Peyer's patch (tissue), 4 donors: ENCODE measurements around the gene PSD2.

Experiments used
- POLR2A ChIP-seq, 2 donors: fragments of 450-650 bp; IDR thresholded peaks; one replicate each; pipeline ENCODE4 v1.5.1; 2017; ENCODE audit warnings: antibody characterized with exemption in 2 of 2, mild to moderate bottlenecking in 2 of 2, moderate library complexity in 2 of 2
- TF ChIP-seq, protein P1 (sequence below), 6 experiments: fragments of 450-650 bp in 4 of 6; fragments of 200-600 bp in 2 of 6; sonication (generic) in 1 of 6; IDR thresholded peaks; one replicate each; pipeline ENCODE4 v1.5.1; 2017 to 2019; ENCODE audit warnings: antibody characterized with exemption in 6 of 6, mild to moderate bottlenecking in 3 of 6, moderate library complexity in 1 of 6

DNA sequence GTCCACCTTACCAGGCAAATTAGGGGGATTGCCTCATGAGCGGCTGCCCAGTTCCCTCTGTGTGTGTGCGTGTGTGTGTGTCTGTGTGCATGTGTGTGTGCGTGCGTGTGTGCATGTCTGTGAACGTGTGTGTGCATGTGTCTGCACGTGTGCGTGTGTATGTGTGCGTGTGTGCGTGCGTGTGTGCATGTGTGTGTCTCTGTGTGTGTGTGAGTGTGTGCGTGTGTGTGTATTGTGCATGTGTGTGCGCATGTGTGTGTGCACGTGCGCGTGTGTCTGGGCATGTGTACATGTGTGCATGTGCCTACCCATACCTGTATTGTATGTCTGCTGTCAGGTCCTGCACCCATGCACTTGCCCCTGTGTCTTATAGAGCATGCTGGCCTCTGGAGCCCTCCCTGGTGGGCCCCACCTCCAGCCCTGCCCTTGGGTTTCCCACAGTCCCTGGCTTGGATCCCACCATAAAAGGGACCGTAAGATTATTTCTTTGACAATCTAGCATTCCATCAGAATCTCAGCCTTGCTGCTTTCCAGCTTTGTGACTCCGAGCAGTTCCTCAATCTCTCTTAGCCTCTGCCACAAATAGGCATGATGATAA lies 9.3 kb downstream of the PSD2 start:
- TF ChIP-seq, protein P1, sequence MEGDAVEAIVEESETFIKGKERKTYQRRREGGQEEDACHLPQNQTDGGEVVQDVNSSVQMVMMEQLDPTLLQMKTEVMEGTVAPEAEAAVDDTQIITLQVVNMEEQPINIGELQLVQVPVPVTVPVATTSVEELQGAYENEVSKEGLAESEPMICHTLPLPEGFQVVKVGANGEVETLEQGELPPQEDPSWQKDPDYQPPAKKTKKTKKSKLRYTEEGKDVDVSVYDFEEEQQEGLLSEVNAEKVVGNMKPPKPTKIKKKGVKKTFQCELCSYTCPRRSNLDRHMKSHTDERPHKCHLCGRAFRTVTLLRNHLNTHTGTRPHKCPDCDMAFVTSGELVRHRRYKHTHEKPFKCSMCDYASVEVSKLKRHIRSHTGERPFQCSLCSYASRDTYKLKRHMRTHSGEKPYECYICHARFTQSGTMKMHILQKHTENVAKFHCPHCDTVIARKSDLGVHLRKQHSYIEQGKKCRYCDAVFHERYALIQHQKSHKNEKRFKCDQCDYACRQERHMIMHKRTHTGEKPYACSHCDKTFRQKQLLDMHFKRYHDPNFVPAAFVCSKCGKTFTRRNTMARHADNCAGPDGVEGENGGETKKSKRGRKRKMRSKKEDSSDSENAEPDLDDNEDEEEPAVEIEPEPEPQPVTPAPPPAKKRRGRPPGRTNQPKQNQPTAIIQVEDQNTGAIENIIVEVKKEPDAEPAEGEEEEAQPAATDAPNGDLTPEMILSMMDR (IDR thresholded peaks at IDR 0.05), result no peak
- no peak for TF ChIP-seq POLR2A (IDR thresholded peaks at IDR 0.05)
